Ovary (tissue), 9 donors: ENCODE data around the gene C9orf78. TPM values are rescaled to one million over a fixed set of nuclear protein-coding genes. Genes with fewer than 3 reads are reported as not detected.

Experiments
- DNase-seq, 5 donors: peaks; one replicate each; pipeline ENCODE4 v3.0.0-alpha.2; 2019 to 2020
- H3K27ac ChIP-seq, 2 donors: fragments of 200-600 bp; one replicate each; pipeline versions ENCODE4 v1.5.1 to v1.8.0; 2019 to 2022
- H3K27me3 ChIP-seq: fragments of 200-600 bp; one replicate; pipeline ENCODE4 v1.8.0; 2022
- H3K36me3 ChIP-seq: fragments of 200-600 bp; sonication (generic); one replicate; pipeline ENCODE4 v1.5.1; 2019
- H3K4me1 ChIP-seq: one replicate; pipeline ENCODE4 v1.8.1; 2013; ENCODE audit warnings: mild to moderate bottlenecking, moderate library complexity; ENCODE audit not compliant: insufficient read depth
- H3K4me3 ChIP-seq: fragments of 200-600 bp; sonication (generic); one replicate; pipeline ENCODE4 v1.5.1; 2017
- H3K9me3 ChIP-seq, 2 donors: fragments of 200-600 bp in 1 of 2; sonication (generic) in 1 of 2; one replicate each; pipeline versions ENCODE4 v1.5.1 to v1.8.1; 2013 to 2019; ENCODE audit warnings: mild to moderate bottlenecking in 1 of 2, moderate library complexity in 1 of 2
- EP300 ChIP-seq: sonication (generic); formaldehyde crosslinking; IDR thresholded peaks from one replicate; pipeline ENCODE4 v1.6.1; 2017; ENCODE audit warnings: antibody characterized with exemption
- POLR2A ChIP-seq: fragments of 450-650 bp; IDR thresholded peaks from one replicate; pipeline ENCODE4 v1.6.1; 2017; ENCODE audit warnings: antibody characterized with exemption, mild to moderate bottlenecking, moderate library complexity
- WGBS, 3 donors: extraction: QIAGEN DNeasy Blood & Tissue Kit in 1 of 3; methylation state at CpG; one replicate each; pipeline versions ENCODE4 v1.1.5 to v1.1.7; 2013 to 2017; 5-methylcytosine and 5-hydroxymethylcytosine counted together
- intact Hi-C, 4 donors: fragments of 100-400 bp; cut with DNase I; formaldehyde crosslinking; loops; one replicate each; pipeline versions ENCODE4 v1.11.0 to v1.15.1; 2022 to 2023
- polyA plus RNA-seq, 2 donors: library from polyadenylated mRNA; stranded (reverse); fragments of 200-250 nt in 1 of 2; fragments of 350-450 nt in 1 of 2; fragmentation: Illumina TruSeq in 1 of 2; extraction: RNeasy Lipid Tissue Mini Kit (QIAGEN cat#74804) in 1 of 2; gene quantifications; one replicate each; pipeline ENCODE4 v1.2.3, GENCODE V29; 2013 to 2014
- total RNA-seq, 7 donors: library from RNA; depleted of rRNA in 2 of 7; stranded (reverse); fragments of >200 nt in 2 of 7; fragmentation: NEBNext Ultra II Directional in 3 of 7; extraction: Animal tissue kit (Norgen Biotek cat#: 25700) in 3 of 7; gene quantifications; one replicate each; pipeline versions ENCODE4 v1.1.0 to v1.2.4, GENCODE V29; 2016 to 2023
- TF ChIP-seq, protein P1 (sequence below), 3 donors: fragments of 450-650 bp in 2 of 3; fragments of 200-600 bp in 1 of 3; IDR thresholded peaks; one replicate each; pipeline versions ENCODE4 v1.5.1 to v1.8.0; 2016 to 2022; ENCODE audit warnings: antibody characterized with exemption in 3 of 3, mild to moderate bottlenecking in 1 of 3
- donor health status: DM: no; HTN: no; CAD: no; lungs with moderate emphysema.
- donor health status: DM: no; HTN: no; CAD: no.
- donor health status: Bipolar disorder and iron deficiency.
- donor health status: DM: yes; HTN: yes; CAD: no.
- donor health status: DM: no; HTN: no; CAD: no.
- donor health status: DM: yes; HTN: yes; CAD: no.

C9orf78 gene
- total and polyA plus RNA-seq, 9 donors: 34.1 to 130 (median 38.3) TPM

DNA sequence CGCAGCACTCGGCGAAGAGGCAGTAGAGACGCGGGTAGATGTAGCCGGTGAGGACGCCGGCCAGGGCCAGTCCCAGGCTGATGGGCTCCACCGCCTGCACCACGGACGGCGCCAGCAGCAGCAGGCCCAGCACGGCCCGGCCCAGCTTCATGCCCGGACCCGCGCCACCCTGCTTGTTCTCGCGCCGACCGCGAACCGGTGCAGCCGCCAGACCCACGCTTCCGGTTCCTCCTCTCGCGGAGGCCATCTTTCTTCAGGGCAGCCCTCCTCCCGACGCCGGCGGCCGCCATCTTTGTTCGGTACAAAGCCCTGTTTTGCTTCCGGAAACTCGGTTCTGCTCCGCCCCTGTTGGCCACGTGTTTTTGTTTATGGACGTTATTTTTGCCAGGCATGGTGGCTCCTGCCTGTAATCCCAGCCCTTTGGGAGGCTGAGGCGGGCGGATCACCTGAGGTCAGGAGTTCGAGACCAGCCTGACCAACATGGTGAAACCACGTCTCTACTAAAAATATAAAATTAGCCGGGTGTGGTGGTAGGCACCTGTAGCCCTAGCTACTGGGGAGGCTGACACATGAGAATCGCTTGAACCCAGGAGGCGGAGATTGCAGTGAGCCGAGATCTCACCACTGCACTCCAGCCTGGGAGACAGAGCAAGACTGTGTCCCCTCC, 11.0 kb downstream of the C9orf78 start, which contains the start of gene TOR1A:
TSS of gene TOR1A (minus strand) at position 202 of the 667 bp plus-strand sequence. CDS start at position 151, 51 bp downstream.
- no peaks in the 10 kb centered on the region for H3K36me3 ChIP-seq
- H3K4me3 ChIP-seq: peak within 1 kb of the TSS; percentile 96
- WGBS, 3 donors: 3 to 5% (median 4%) methylated on average over 47 of the region's 47 CpGs
- DNase-seq: peak; percentile 93 to 97 (median 95)
- H3K9me3 ChIP-seq: no peaks in the 10 kb centered on the region
- H3K27ac ChIP-seq: peak within 1 kb of the TSS in 1 of 2 donors; percentile 37
- intact Hi-C loops: no loop called here
- H3K4me1 ChIP-seq: peaks cover 4% of the 10 kb centered on the region
- TF ChIP-seq, protein P1, sequence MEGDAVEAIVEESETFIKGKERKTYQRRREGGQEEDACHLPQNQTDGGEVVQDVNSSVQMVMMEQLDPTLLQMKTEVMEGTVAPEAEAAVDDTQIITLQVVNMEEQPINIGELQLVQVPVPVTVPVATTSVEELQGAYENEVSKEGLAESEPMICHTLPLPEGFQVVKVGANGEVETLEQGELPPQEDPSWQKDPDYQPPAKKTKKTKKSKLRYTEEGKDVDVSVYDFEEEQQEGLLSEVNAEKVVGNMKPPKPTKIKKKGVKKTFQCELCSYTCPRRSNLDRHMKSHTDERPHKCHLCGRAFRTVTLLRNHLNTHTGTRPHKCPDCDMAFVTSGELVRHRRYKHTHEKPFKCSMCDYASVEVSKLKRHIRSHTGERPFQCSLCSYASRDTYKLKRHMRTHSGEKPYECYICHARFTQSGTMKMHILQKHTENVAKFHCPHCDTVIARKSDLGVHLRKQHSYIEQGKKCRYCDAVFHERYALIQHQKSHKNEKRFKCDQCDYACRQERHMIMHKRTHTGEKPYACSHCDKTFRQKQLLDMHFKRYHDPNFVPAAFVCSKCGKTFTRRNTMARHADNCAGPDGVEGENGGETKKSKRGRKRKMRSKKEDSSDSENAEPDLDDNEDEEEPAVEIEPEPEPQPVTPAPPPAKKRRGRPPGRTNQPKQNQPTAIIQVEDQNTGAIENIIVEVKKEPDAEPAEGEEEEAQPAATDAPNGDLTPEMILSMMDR (IDR thresholded peaks at IDR 0.05): no peak
- TF ChIP-seq EP300: no peak
- peak; percentile 24 for TF ChIP-seq POLR2A
- H3K27me3 ChIP-seq: no peaks in the 10 kb centered on the region

DNA sequence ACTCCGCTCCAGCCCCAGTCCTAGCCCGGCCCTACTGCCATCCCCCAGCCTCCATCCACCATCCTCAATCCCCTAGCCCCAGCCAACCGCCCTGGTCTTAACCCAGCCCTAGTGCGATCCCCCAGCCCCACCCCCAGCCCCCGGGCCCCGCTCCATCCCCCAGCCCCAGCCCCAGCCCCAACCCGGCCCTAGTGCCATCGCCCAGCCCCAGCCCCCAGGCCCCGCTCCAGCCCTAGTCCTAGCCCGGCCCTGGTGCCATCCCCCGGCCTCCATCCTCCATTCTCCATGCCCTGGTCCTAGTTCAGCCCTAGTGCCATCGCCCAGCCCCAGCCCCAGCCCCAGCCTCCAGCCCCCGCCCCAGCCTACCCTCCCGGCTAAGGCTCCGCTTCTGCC, 11.5 kb downstream of the C9orf78 start:
- H3K27me3 ChIP-seq: no peaks in the 10 kb centered on the region
- H3K4me3 ChIP-seq: peak overlapping the region; percentile 96
- 0 to 2% (median 2%) methylated on average over 10 to 15 of the region's 15 CpGs for WGBS, 3 donors
- no peak for DNase-seq
- H3K4me1 ChIP-seq: peaks cover 4% of the 10 kb centered on the region
- no peaks in the 10 kb centered on the region for H3K9me3 ChIP-seq
- TF ChIP-seq EP300 (no peak), POLR2A (no peak)
- TF ChIP-seq, protein P1 (IDR thresholded peaks at IDR 0.05): no peak
- H3K36me3 ChIP-seq: no peaks in the 10 kb centered on the region
- no peak overlapping the region for H3K27ac ChIP-seq
- intact Hi-C loops: no loop called here

DNA sequence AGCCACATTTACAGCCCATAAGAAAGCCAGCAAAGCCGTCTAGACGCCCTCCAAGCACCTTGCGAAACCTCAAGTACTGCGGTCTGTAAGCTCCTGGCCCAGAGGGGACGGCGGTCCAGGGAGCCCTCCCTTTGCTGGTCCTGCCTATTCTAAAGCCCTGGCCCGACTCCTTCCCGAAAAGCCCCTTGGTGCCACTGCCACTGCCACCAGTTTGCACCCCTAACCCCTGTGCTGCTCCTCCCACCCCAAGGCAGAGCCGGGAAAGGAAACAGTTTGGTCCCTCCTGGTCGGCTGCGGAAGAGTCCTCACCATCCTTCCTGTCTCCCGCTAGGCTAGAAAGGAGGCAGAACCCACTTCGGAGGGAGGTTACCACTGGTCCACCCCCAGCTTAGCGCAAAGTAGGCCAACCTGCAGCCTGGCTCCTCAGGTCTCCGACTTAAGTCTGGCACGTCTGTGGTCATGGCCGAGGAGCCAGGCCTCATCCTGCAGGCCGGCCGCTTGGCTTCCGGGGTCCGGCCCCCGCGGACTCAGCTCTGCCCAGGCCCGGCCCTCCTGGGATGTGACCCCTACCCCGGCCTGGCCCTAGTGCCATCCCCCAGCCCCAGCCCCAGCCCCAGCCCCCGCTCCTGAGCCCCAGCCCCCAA, 12.1 kb downstream of the C9orf78 start:
- peaks cover 4% of the 10 kb centered on the region for H3K4me1 ChIP-seq
- H3K27ac ChIP-seq: no peak overlapping the region
- intact Hi-C loops: no loop called here
- no peak for TF ChIP-seq POLR2A
- no peak for TF ChIP-seq EP300
- TF ChIP-seq, protein P1 (IDR thresholded peaks at IDR 0.05): no peak
- peak in 2 of 5 donors; percentile 40 to 50 for DNase-seq
- H3K36me3 ChIP-seq: no peaks in the 10 kb centered on the region
- no peaks in the 10 kb centered on the region for H3K27me3 ChIP-seq
- peak overlapping the region; percentile 96 for H3K4me3 ChIP-seq
- 14 to 18% (median 16%) methylated on average over 24 to 26 of the region's 26 CpGs for WGBS, 3 donors
- no peaks in the 10 kb centered on the region for H3K9me3 ChIP-seq

DNA sequence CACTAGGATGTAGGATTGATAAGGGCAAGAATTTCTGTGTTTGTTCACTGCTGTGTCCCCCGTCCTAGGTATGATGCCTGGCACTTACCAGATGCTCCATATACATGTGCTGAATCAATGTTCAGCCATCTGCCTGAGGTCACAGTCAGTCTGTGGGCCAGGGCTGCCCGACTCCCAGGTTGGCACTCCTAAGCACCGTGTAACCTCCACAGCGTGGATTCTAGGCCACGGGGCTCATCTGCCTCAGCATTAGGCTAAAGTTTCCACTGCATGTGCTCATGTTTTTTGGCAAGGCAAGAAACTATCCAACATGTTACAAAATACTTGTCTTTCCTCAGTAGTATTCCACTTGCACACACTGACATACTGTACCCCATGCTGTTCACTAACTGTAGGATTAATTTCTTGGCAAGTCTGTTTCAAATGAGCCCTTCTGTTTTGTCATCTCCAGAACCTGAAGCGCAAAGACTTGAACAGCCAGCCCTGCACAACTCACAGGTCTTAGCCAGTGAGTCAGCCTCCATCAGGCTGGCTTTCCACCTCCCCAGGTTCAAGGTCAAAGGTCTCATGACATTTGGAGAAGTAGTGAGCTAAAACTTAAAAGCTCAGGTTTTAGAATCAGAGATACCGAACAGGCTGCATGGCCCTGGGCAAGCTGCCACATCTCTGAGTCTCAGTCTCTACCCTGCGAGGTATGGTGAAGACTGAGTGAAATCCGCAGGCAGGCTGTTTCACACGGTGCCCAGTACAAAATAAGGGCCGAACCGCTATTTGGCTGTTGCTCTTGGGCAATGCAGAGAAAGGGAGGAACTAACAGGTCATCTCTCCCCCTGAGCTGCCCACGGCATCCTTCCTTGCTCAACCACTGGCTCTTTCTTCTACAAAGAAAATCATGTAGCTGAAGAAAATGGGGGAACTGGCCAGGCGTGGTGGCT, 18.3 kb downstream of the C9orf78 start:
- TF ChIP-seq, protein P1 (IDR thresholded peaks at IDR 0.05): no peak
- TF ChIP-seq POLR2A (no peak), EP300 (no peak)
- H3K27me3 ChIP-seq: no peaks in the 10 kb centered on the region
- H3K4me1 ChIP-seq: no peaks in the 10 kb centered on the region
- H3K27ac ChIP-seq: no peak overlapping the region
- no peak for DNase-seq
- H3K9me3 ChIP-seq: no peaks in the 10 kb centered on the region
- intact Hi-C loops: no loop called here
- WGBS, 3 donors: 84 to 88% (median 86%) methylated on average over 14 of the region's 14 CpGs
- no peak overlapping the region for H3K4me3 ChIP-seq
- H3K36me3 ChIP-seq: no peaks in the 10 kb centered on the region
